ENCODE results near the gene PDCD4. TPM values are rescaled to one million over a fixed set of nuclear protein-coding genes. Genes with fewer than 3 reads are reported as not detected.

PDCD4 gene
- total and polyA plus RNA-seq, 10 of the 15 experiments (the other 5 are each of a cell fraction or from before 2014, with no cell fraction given): 101 to 372 (median 171) TPM

GRCh38 chr10:110873951-110874350 lies 2.2 kb downstream of the PDCD4 start:
- Histone ChIP-seq H3K4me1 (ENCODE audit: control insufficient read depth, insufficient read depth, low read length) (peaks cover 23% of the 10 kb centered on the region), H3K4me3 (peak overlapping the region; percentile 72), H3K9me3 (replicated peaks; ENCODE audit: control insufficient read depth, insufficient read depth, low read length) (no peaks in the 10 kb centered on the region), H3K4me2 (ENCODE audit: control insufficient read depth, insufficient read depth) (peak overlapping the region; percentile 56), H3K9ac (ENCODE audit: control insufficient read depth, insufficient read depth, low read length) (peak overlapping the region; percentile 94), H3K27me3 (replicated peaks in 1 of 2; ENCODE audit: control insufficient read depth in 2 of 2, insufficient read depth in 2 of 2, low read length in 1 of 2) (no peaks in the 10 kb centered on the region), H3K36me3 (ENCODE audit: control insufficient read depth in 2 of 2, insufficient read depth in 2 of 2, low read length in 1 of 2) (no peaks in the 10 kb centered on the region; a peak in 2 of 4 replicates), H3K27ac (ENCODE audit: control insufficient read depth, insufficient read depth) (peak overlapping the region; percentile 99), H2AFZ (ENCODE audit: control insufficient read depth, low read depth, low read length) (no peak overlapping the region), H3K79me2 (ENCODE audit: control insufficient read depth, insufficient read depth, low read length) (peaks cover 93% of the 10 kb centered on the region), H4K20me1 (ENCODE audit: control insufficient read depth, insufficient read depth) (no peaks in the 10 kb centered on the region)
- WGBS (ENCODE audit: insufficient coverage, insufficient replicate concordance, low lambda C conversion rate, missing lambda C conversion rate): 34% methylated on average over 2 of the region's 2 CpGs
- intact Hi-C loops (cut with micrococcal nuclease; ENCODE audit: unreplicated experiment) (loop anchor here (2.0 to 10.0 kb wide), 4 partner anchors 71 to 369 kb away; no protein-coding TSS in a partner anchor), in situ Hi-C loops (cut with MboI) (no loop called here)
- DNase-seq (ENCODE audit: low read depth, low spot score) (no peak), FAIRE-seq (no peak), ATAC-seq (no peak)
- ChIA-PET RAD21 (ENCODE audit: unreplicated experiment) (interaction anchor here (0.6 to 2.3 kb wide), 9 partner anchors 9 to 99 kb away, joined by 3 to 28 read pairs (median 6); partner anchors contain the start of gene BBIP1), SMC1A (ENCODE audit: uncharacterized antibody, unreplicated experiment) (interaction anchor here (1.3 to 2.3 kb wide), 7 partner anchors 8 to 71 kb away, joined by 4 to 19 read pairs (median 8); no protein-coding TSS in a partner anchor), POLR2A (interaction anchor here (1.1 to 2.3 kb wide), 2 partner anchors 14 to 17 kb away, joined by 6 to 17 read pairs; no protein-coding TSS in a partner anchor), CTCF (interaction anchor here (1.0 to 2.3 kb wide), 5 partner anchors 9 to 70 kb away, joined by 3 to 27 read pairs (median 6); no protein-coding TSS in a partner anchor)
- no peak for TF ChIP-seq ZNF687 (IDR thresholded peaks at IDR 0.05)
- no peak for TF ChIP-seq GATAD2B (conservative IDR thresholded peaks at IDR 0.05; ENCODE audit: low read depth)
- no peak for TF ChIP-seq SMAD1 (IDR thresholded peaks at IDR 0.05; ENCODE audit: low read depth, partially characterized antibody)
- no peak for TF ChIP-seq BACH1 (IDR thresholded peaks at IDR 0.05; ENCODE audit: borderline replicate concordance)
- no peak for TF ChIP-seq CEBPZ (IDR thresholded peaks at IDR 0.05; ENCODE audit: low read depth, low read length)
- no peak for TF ChIP-seq STAT3 (IDR thresholded peaks at IDR 0.05; ENCODE audit: low read depth, low read length)
- no peak for TF ChIP-seq YBX1 (IDR thresholded peaks at IDR 0.05)
- no TSS peak for BruUV-seq (replicated peaks)

All from GM12878 (cell line).